ENCODE results near the gene CMTM2.
"Not testable (repeated sequence)": the region's sequence is repeated elsewhere in the genome, so short reads cannot be mapped to it uniquely, and the experiment has no call there.

The CMTM2 gene

DNA sequence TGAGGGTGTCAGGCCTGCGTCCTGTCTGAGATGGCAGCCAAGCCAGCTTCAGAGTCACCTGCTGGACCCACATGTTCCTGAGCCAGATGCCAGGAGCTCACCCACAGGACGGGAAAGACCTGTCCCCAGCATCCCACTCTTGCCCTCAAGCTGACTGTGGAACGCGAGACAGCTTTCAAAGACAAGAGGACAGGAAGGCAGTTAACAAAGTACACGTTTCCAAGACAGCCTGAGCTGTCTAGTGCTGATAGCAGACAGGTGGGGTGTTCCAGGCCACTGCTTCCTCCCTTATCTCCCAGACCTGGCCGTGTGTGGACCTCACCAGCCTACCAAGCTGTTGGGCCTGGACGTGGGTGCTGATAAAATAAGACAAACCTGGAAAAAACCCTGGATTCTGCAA lies 38.5 kb downstream of the CMTM2 start:
- no peak for DNase-seq (ENCODE audit: low read depth, low spot score)
- Histone ChIP-seq H3K4me3 (ENCODE audit: insufficient read length, low read depth) (no peak overlapping the region), H3K9ac (ENCODE audit: insufficient read length, low read depth) (no peak overlapping the region), H3K27me3 (ENCODE audit: insufficient read depth, insufficient read length) (no peaks in the 10 kb centered on the region), H3K9me3 (ENCODE audit: insufficient read depth, low read length) (no peaks in the 10 kb centered on the region), H3K36me3 (ENCODE audit: insufficient read depth, insufficient read length, low read length) (peaks cover 47% of the 10 kb centered on the region), H3K4me1 (ENCODE audit: insufficient read depth, insufficient read length) (peaks cover 13% of the 10 kb centered on the region)
- TF ChIP-seq SUZ12 (IDR thresholded peaks at IDR 0.05; ENCODE audit: extremely low read depth, insufficient read depth, insufficient read length) (no peak), ZNF274 (IDR thresholded peaks at IDR 0.05; ENCODE audit: low read depth, low read length) (no peak), YY1 (IDR thresholded peaks at IDR 0.05; ENCODE audit: insufficient read depth, insufficient read length) (no peak)

DNA sequence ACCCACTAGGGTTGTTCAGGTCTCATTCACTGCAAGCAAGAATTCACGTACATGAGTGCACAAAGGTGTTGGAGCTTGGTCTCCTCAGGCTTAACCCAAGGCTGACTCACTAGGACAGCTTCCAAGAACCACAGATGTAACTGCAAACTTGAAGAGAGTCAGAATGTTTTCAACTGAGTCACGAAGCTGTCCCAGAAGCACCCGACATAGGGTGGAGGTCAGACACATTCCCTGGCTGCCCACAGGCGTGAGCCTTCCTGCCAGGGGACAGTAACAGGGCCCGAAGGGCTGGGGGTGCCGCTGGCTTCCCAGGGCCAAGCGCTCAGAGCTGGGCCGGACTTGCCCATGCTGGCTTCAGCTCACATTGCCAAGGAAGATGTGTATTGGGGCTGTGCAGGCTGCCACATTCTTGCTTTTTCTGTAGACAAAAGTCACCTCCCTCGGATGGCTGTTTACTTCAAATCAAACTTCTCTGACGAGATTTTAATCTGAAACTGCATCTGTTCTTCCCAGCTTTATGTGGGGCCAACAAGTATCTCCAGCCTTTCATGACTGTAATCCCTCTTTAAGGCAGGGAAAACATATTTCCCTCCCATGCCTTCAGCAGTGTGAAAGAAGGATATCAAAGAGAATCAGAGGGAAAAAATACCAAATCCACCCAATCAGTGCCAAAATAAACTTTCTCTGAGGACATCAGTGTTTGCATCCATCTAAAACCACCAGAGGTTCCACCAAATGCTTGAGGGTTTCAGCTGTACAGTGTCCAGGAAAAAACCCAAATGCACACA lies 39.5 kb downstream of the CMTM2 start:
- no peak for DNase-seq (ENCODE audit: low read depth, low spot score)
- Histone ChIP-seq H3K27me3 (ENCODE audit: insufficient read depth, insufficient read length) (no peaks in the 10 kb centered on the region), H3K4me3 (ENCODE audit: insufficient read length, low read depth) (no peak overlapping the region), H3K36me3 (ENCODE audit: insufficient read depth, insufficient read length, low read length) (peaks cover 42% of the 10 kb centered on the region), H3K4me1 (ENCODE audit: insufficient read depth, insufficient read length) (peaks cover 13% of the 10 kb centered on the region), H3K9me3 (ENCODE audit: insufficient read depth, low read length) (no peaks in the 10 kb centered on the region), H3K9ac (ENCODE audit: insufficient read length, low read depth) (no peak overlapping the region)
- TF ChIP-seq SUZ12 (IDR thresholded peaks at IDR 0.05; ENCODE audit: extremely low read depth, insufficient read depth, insufficient read length) (no peak), YY1 (IDR thresholded peaks at IDR 0.05; ENCODE audit: insufficient read depth, insufficient read length) (no peak), ZNF274 (IDR thresholded peaks at IDR 0.05; ENCODE audit: low read depth, low read length) (no peak)

- no peak for DNase-seq (ENCODE audit: low read depth, low spot score)
- Histone ChIP-seq H3K9me3 (ENCODE audit: insufficient read depth, low read length) (no peaks in the 10 kb centered on the region), H3K9ac (ENCODE audit: insufficient read length, low read depth) (no peak overlapping the region), H3K4me3 (ENCODE audit: insufficient read length, low read depth) (no peak overlapping the region), H3K36me3 (ENCODE audit: insufficient read depth, insufficient read length, low read length) (peaks cover 38% of the 10 kb centered on the region), H3K27me3 (ENCODE audit: insufficient read depth, insufficient read length) (no peaks in the 10 kb centered on the region), H3K4me1 (ENCODE audit: insufficient read depth, insufficient read length) (peaks cover 10% of the 10 kb centered on the region)
- TF ChIP-seq SUZ12 (IDR thresholded peaks at IDR 0.05; ENCODE audit: extremely low read depth, insufficient read depth, insufficient read length) (no peak), YY1 (IDR thresholded peaks at IDR 0.05; ENCODE audit: insufficient read depth, insufficient read length) (no peak), ZNF274 (IDR thresholded peaks at IDR 0.05; ENCODE audit: low read depth, low read length) (no peak)
Measured at GRCh38 chr16:66619534-66620428, 40.5 kb downstream of the CMTM2 start.

DNA sequence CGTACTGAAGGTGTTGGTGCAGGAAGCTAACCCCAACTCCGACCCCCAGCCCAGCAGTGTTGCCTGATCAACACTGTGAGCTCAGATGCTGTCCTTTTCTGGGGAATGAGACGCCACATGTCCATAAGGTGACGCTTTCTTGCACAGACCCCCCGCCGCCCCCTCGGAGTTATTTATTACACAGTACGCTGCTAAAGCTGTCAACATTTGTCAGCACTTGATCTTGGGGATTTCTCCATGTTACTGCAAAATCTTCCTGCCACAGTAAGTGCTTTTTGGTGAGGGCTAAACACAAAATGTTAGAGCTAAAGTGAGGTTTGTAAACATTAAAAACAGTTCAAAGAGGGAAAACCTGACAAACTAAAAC lies 41.1 kb downstream of the CMTM2 start:
- TF ChIP-seq ZNF274 (IDR thresholded peaks at IDR 0.05; ENCODE audit: low read depth, low read length) (no peak), SUZ12 (IDR thresholded peaks at IDR 0.05; ENCODE audit: extremely low read depth, insufficient read depth, insufficient read length) (no peak), YY1 (IDR thresholded peaks at IDR 0.05; ENCODE audit: insufficient read depth, insufficient read length) (no peak)
- Histone ChIP-seq H3K4me1 (ENCODE audit: insufficient read depth, insufficient read length) (peaks cover 10% of the 10 kb centered on the region), H3K4me3 (ENCODE audit: insufficient read length, low read depth) (no peak overlapping the region), H3K9ac (ENCODE audit: insufficient read length, low read depth) (no peak overlapping the region), H3K27me3 (ENCODE audit: insufficient read depth, insufficient read length) (no peaks in the 10 kb centered on the region), H3K36me3 (ENCODE audit: insufficient read depth, insufficient read length, low read length) (peaks cover 34% of the 10 kb centered on the region), H3K9me3 (ENCODE audit: insufficient read depth, low read length) (no peaks in the 10 kb centered on the region)
- DNase-seq (ENCODE audit: low read depth, low spot score) = no peak

- Histone ChIP-seq H3K4me3 (ENCODE audit: insufficient read length, low read depth) (no peak overlapping the region), H3K4me1 (ENCODE audit: insufficient read depth, insufficient read length) (peaks cover 7% of the 10 kb centered on the region), H3K9me3 (ENCODE audit: insufficient read depth, low read length) (no peaks in the 10 kb centered on the region), H3K36me3 (ENCODE audit: insufficient read depth, insufficient read length, low read length) (peaks cover 31% of the 10 kb centered on the region), H3K27me3 (ENCODE audit: insufficient read depth, insufficient read length) (no peaks in the 10 kb centered on the region), H3K9ac (ENCODE audit: insufficient read length, low read depth) (no peak overlapping the region)
- no peak for TF ChIP-seq ZNF274 (IDR thresholded peaks at IDR 0.05; ENCODE audit: low read depth, low read length)
- TF ChIP-seq YY1 (IDR thresholded peaks at IDR 0.05; ENCODE audit: insufficient read depth, insufficient read length) = no peak
- no peak for DNase-seq (ENCODE audit: low read depth, low spot score)
Measured at GRCh38 chr16:66621973-66622372, 42.7 kb downstream of the CMTM2 start.

DNA sequence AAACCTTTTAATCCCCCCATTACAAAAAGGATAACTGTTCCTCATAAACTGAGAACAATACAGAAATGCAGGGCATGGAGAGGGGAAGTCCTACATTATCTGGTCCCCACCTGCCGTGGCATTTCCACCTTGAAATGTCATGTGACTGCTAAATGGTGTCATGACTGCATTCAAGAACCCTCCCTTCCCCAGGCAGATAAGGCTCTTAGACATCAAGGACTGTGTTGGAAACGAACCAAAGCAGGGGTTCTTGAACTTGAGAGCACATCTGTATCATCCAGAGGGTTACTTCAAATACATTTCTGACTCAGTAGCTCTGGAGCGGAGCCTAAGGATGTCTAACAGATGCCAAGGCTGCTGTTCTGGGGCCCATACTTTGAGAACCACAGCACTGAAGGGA lies 43.6 kb downstream of the CMTM2 start:
- no peak overlapping the region for H3K9ac ChIP-seq (ENCODE audit: insufficient read length, low read depth)
- no peak overlapping the region for H3K4me3 ChIP-seq (ENCODE audit: insufficient read length, low read depth)
- H3K27me3 ChIP-seq (ENCODE audit: insufficient read depth, insufficient read length) = no peaks in the 10 kb centered on the region

DNA sequence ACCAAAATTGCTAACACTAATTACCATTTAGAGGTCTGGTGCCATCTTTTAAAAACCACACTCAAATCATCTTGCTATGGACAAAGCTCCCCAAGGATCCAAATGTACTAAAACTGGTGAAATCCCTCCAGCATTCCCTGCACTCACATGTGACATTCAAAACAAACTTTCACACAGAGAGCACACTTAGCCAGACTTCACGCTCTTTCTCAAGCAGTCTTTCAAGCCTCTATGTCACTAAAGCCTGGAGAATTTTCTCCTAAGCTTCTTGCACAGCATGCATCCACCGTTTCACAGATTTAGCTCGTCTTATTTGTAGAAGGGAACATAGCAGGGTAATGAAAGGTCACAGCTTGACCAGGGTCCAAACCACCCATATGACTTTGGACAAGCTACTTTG lies 44.5 kb downstream of the CMTM2 start:
- no peak overlapping the region for H3K9ac ChIP-seq (ENCODE audit: insufficient read length, low read depth)
- H3K27me3 ChIP-seq (ENCODE audit: insufficient read depth, insufficient read length) = no peaks in the 10 kb centered on the region
- H3K4me3 ChIP-seq (ENCODE audit: insufficient read length, low read depth) = no peak overlapping the region
- peaks cover 28% of the 10 kb centered on the region for H3K36me3 ChIP-seq (ENCODE audit: insufficient read depth, insufficient read length, low read length)
- no peak for DNase-seq (ENCODE audit: low read depth, low spot score)
- peaks cover 5% of the 10 kb centered on the region for H3K4me1 ChIP-seq (ENCODE audit: insufficient read depth, insufficient read length)
- H3K9me3 ChIP-seq (ENCODE audit: insufficient read depth, low read length) = no peaks in the 10 kb centered on the region
- TF ChIP-seq YY1 (IDR thresholded peaks at IDR 0.05; ENCODE audit: insufficient read depth, insufficient read length) (no peak), ZNF274 (IDR thresholded peaks at IDR 0.05; ENCODE audit: low read depth, low read length) (no peak), SUZ12 (IDR thresholded peaks at IDR 0.05; ENCODE audit: extremely low read depth, insufficient read depth, insufficient read length) (no peak)

More for the DNA sequence above, 43.6 kb downstream of the CMTM2 start:
- Histone ChIP-seq H3K36me3 (ENCODE audit: insufficient read depth, insufficient read length, low read length) (peaks cover 33% of the 10 kb centered on the region), H3K4me1 (ENCODE audit: insufficient read depth, insufficient read length) (peaks cover 5% of the 10 kb centered on the region), H3K9me3 (ENCODE audit: insufficient read depth, low read length) (no peaks in the 10 kb centered on the region)
- TF ChIP-seq ZNF274 (IDR thresholded peaks at IDR 0.05; ENCODE audit: low read depth, low read length) (no peak), SUZ12 (IDR thresholded peaks at IDR 0.05; ENCODE audit: extremely low read depth, insufficient read depth, insufficient read length) (no peak), YY1 (IDR thresholded peaks at IDR 0.05; ENCODE audit: insufficient read depth, insufficient read length) (no peak)
- DNase-seq (ENCODE audit: low read depth, low spot score) = no peak

- not testable (repeated sequence) for H3K4me1 ChIP-seq (ENCODE audit: insufficient read depth, insufficient read length); H3K4me3 ChIP-seq (ENCODE audit: insufficient read length, low read depth); DNase-seq (ENCODE audit: low read depth, low spot score); H3K9me3 ChIP-seq (ENCODE audit: insufficient read depth, low read length); H3K9ac ChIP-seq (ENCODE audit: insufficient read length, low read depth); H3K27me3 ChIP-seq (ENCODE audit: insufficient read depth, insufficient read length)
- H3K36me3 ChIP-seq (ENCODE audit: insufficient read depth, insufficient read length, low read length) = peaks cover 14% of the 10 kb centered on the region
Measured at GRCh38 chr16:66627611-66628378, 48.5 kb downstream of the CMTM2 start.
